ENCODE results near the gene GLMP. TPM values are rescaled to one million over a fixed set of nuclear protein-coding genes. Genes with fewer than 3 reads are reported as not detected.
A peak's percentile ranks its signal among the peaks of the same experiment; 100 is the strongest.
"Not testable (repeated sequence)": the region's sequence is repeated elsewhere in the genome, so short reads cannot be mapped to it uniquely, and the experiment has no call there.

GLMP gene
- polyA plus RNA-seq (ENCODE audit: insufficient read length in 3 of 3), result 10 to 100 TPM; 48.9 to 55.1 (median 54.5) TPM

DNA sequence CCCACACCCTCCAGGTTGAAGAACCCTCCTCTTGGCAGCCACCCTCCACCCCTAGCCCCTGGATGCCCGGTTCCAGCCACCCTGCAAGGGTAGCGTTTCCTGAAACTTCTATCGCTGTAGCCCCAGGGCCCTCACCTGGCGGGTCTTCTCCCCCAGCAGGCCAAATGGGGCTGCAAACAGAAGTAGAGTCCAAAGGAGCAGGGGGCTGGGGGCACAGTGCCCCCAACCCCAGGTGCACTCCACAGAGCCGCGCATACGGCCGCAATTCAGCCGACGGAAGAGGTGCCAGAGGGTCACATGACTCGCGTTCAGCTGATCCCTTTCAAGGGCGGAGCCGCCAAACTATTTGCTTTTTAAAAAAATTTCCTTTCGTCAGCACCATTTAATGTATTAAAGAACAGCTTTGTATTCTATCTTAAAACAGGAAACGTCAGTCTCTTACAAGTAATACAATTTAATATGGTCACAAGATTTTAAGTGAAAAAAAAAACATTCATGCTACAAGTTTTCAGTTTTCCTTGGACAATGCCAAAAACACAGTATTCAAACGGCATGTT, at the start of gene GLMP:
Gene GLMP, minus strand, starts transcription at position 289 of the 557 bp plus-strand sequence. Its CDS starts 34 bp downstream, at position 255.
- DNase-seq (ENCODE audit: low read depth in 3 of 3, low spot score in 2 of 3), result peak in 1 of 3 donors; percentile 47

GRCh38 chr1:156344409-156344808, 48.9 kb upstream of the GLMP start:
- DNase-seq (ENCODE audit: low read depth in 3 of 3, low spot score in 2 of 3), result no peak

DNA sequence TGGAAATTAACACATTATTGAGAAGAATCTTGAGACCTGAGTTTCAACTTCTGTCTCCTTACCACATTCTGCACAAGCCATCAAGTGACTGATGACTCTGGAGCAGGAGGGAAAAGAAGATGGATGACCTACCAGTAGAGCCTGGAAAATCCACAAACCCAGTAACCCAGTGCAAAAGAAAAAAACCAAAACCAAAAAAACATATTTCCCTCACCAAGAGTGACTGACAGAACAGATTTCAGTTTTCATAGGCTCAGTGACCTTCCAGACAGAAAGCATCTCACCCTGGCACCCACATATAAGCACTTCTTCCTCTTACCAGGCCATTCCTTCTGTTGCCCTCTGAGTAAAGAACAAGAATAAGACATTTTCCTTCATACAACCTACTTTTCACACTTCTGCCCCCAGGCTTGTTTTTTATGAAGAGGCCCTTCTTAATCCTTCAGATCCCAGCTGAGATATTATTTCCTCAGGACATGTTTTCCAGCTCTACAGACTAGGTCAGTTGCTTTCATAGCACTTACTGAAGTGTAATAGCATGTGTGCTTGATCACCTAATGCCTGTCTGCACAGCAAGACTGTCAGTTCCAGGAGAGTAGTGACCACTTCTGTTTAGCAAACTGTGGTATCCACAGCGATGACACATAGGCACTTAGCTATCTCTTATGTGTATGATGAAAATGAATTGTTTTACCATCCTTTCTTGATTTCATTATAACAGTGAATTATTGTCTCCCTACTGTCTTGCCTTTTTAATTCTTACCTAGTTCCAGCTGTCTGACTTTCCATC, 46.9 kb upstream of the GLMP start:
- no peak for DNase-seq (ENCODE audit: low read depth in 3 of 3, low spot score in 2 of 3)

DNA sequence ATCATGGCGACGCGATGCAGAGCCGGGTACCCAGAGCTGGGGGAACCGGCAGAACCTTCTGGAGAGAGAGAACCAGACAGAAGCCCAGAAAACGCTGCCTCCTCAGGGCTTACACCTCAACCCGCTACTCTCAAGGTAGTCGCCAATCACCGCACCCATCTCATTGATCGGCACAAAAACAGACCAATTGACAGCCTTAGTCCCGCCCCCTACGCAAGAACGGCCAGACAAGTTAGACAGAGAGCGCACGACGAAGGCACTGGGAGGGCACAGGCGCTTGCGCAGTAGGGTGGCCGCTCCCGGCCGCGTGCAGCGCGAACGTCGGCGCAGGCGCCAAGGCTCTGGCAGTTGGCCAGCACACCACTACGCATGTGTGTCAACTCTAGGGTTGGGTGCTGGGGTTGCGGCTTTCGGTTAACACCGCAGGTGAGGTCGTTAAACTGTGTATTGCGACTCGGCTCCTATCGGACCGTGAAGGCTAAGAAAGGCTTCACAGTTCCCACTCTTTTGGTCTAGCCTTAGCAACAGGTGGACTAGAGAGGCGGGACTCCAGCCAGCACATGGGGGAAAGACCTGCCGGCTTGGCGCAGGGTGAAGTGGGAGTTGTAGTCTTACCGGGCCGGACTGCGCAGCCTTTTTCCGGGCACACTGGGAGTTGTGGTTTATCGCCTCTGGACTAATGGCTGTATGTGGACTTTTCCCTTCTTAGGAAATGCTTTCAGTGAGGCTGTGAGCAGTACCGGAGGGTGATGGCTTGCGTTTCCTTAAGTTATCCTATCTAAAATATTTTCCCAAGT, 42.9 kb upstream of the GLMP start, which contains the start of the genes CCT3 and TSACC:
Gene CCT3, minus strand, starts transcription at position 113 of the 797 bp plus-strand sequence. Its CDS starts 108 bp downstream, at position 5.
Gene TSACC, plus strand, starts transcription at position 347 of the 797 bp plus-strand sequence. CDS start 1,232 bp downstream, outside the sequence.
- DNase-seq (ENCODE audit: low read depth in 3 of 3, low spot score in 2 of 3), result peak; percentile 99 to 100 (median 99)

- DNase-seq (ENCODE audit: low read depth in 3 of 3, low spot score in 2 of 3), result no peak
These were observed 42.4 kb upstream of the GLMP start for GRCh38 chr1:156337888-156338179.

- no peak for DNase-seq (ENCODE audit: low read depth in 3 of 3, low spot score in 2 of 3)
These were observed 41.8 kb upstream of the GLMP start for GRCh38 chr1:156337052-156337887.

- DNase-seq (ENCODE audit: low read depth in 3 of 3, low spot score in 2 of 3), result no peak
These were observed 40.8 kb upstream of the GLMP start for GRCh38 chr1:156336242-156336641.

- not testable (repeated sequence) for DNase-seq (ENCODE audit: low read depth in 3 of 3, low spot score in 2 of 3)
These were observed 27.7 kb upstream of the GLMP start for GRCh38 chr1:156323179-156323578.

- DNase-seq (ENCODE audit: low read depth in 3 of 3, low spot score in 2 of 3), result no peak
These were observed 25.1 kb upstream of the GLMP start for GRCh38 chr1:156320560-156320959.

DNA sequence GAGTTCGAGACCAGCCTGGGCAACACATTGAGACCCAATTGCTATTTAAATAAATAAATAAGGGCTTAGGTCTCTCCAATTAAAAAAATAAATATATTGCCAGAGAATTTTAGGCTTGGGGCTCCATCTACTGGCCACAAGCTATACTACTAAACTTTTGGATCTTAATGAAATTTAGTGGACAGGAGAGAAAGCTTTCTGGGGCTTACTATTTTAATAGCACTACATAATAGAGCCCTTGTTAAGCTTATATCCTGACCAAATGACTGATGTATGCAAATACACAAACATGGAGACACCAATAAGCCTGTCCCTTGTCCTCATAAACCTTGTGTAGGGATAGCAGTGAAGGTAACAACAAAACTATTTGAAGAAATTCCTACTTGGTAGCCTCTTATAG, 24.2 kb upstream of the GLMP start:
- DNase-seq (ENCODE audit: low read depth in 3 of 3, low spot score in 2 of 3), result no peak

DNA sequence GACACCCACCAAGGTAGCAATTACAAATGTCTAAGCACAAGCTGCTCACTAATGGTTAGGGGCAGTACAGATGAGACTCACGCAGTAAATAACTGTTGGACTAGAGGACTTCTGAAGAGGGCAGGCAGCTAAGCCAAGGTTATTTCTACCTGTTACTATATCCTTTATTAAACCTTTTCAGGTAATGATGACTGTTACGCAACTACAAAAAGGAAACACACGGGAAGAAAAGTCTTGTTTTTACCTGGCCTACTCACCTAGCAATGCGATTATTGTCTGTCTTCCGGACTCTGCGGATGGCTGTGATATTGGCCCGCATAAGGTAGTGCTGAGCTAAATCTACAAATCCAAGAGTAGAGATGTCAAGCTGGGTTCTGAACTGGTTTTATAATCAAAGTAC, 21.4 kb upstream of the GLMP start:
- no peak for DNase-seq (ENCODE audit: low read depth in 3 of 3, low spot score in 2 of 3)

DNA sequence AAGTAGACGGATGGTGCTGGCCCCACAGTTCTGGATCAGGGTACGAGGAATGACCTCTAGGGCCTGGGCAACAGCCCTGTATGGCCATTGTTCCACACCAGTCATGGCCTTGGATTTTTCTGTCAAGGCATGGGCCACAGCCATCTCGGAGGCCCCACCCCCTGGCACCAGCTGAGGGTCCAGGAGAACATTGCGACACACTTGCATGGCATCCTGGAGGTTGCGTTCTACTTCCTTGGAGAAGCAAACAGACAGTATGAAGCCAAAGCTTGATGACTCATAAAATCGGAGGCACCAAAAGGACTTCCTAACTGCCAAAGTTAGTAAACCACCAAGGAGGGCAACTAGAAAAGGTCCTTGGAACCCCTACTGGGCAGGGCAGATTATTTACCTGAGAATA, 15.5 kb upstream of the GLMP start:
- no peak for DNase-seq (ENCODE audit: low read depth in 3 of 3, low spot score in 2 of 3)

DNA sequence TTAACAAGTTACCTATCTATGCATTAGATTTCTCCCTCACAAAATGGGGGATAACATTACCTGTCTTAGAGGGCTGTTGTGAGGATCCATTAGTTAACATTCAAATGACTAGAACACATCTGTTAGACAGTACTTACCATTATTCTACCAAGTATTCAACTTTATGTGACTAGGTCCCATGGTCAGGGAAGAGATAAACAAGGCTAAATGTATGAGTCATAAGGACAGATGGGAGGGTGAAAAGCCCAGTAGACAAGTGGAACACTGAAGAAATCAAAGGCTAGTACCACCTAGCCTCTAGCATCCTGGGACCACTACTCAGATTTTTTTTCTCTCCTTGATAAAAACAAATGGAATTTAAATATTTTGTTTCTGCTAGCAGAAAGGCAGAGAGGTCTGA, 12.6 kb upstream of the GLMP start:
- DNase-seq (ENCODE audit: low read depth in 3 of 3, low spot score in 2 of 3), result no peak

- DNase-seq (ENCODE audit: low read depth in 3 of 3, low spot score in 2 of 3), result no peak
These were observed 9.7 kb upstream of the GLMP start for GRCh38 chr1:156305215-156305614.

GRCh38 chr1:156303241-156303640, 7.8 kb upstream of the GLMP start:
- no peak for DNase-seq (ENCODE audit: low read depth in 3 of 3, low spot score in 2 of 3)

DNA sequence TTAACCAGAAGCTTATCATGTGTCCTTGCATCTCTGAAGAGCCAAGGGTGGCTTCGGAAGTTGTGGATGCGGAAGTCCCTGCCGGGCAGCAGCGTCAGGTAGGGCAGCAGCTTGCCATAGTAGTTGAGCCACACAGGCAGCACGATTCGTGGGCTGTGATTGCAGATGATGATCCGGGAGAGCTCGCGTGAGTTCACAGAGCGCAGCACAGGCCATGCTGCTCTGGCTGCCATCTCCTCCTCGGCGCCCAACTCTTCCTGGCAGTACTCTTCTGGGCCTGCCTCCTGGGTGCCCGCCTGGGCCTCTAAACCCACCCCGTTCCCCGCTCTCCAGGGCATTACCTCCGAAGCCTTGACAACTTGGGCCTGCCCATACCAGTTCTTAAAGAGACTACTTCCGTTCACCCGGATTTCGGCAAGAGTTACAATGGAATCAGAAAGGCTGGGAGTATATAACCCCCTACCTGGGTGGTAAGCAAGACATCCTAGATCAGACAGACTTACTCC, 3.4 kb upstream of the GLMP start, which contains the start of gene VHLL:
Gene VHLL, minus strand, starts transcription at position 456 of the 506 bp plus-strand sequence. Its CDS starts 118 bp downstream, at position 338.
- no peak for DNase-seq (ENCODE audit: low read depth in 3 of 3, low spot score in 2 of 3)

- no peak for DNase-seq (ENCODE audit: low read depth in 3 of 3, low spot score in 2 of 3)
These were observed 1.6 kb downstream of the GLMP start for GRCh38 chr1:156293895-156294294.

- DNase-seq (ENCODE audit: low read depth in 3 of 3, low spot score in 2 of 3), result no peak
These were observed 2.4 kb downstream of the GLMP start for GRCh38 chr1:156293098-156293434.

DNA sequence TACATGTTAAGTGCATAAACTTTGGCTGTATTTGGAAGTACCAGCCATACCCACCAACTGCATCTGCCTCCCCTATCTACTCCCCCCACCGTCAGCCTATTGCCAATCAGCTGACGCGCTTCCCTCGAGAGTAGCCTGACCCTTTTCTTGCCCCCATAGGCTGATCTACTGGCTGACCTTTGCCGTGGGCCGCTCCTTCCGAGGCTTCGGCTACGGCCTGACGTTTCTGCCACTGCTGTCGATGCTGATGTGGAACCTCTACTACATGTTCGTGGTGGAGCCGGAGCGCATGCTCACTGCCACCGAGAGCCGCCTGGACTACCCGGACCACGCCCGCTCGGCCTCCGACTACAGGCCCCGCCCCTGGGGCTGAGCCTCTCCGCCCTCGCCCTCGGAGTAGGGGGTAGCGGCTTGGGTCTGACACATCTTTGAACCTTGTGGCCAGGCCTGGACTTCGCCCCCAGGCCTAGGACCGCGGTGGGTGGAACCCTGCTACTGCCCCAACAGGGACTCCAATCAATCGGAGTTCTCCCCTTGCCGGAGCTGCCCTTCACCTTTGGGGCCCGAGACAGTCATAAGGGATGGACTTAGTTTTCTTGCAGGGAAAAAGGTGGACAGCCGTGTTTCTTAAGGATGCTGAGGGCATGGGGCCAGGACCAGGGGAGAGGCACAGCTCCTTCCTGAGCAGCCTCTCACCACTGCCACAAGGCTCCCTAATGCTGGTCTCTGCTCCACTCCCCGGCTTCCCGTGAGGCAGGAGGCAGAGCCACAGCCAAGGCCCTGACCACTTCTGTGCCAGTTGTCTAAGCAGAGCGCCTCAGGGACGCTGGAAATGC, 4.0 kb downstream of the GLMP start:
- peak in 2 of 3 donors; percentile 61 to 62 for DNase-seq (ENCODE audit: low read depth in 3 of 3, low spot score in 2 of 3)
